Stomach (tissue), 9 donors: Measurements from ENCODE around the gene ENO3. TPM values are rescaled to one million over a fixed set of nuclear protein-coding genes. Genes with fewer than 3 reads are reported as not detected.

Experiments
- DNase-seq, 2 donors: peaks; one replicate each; pipeline versions ENCODE4 v3.0.0 to v3.0.0-alpha.2; 2013 to 2019
- H3K27ac ChIP-seq, 5 donors: fragments of 200-600 bp in 4 of 5; sonication (generic) in 4 of 5; one replicate each; pipeline ENCODE4 v1.5.1; 2013 to 2019; ENCODE audit warnings: mild to moderate bottlenecking in 1 of 5, moderate library complexity in 1 of 5
- H3K27me3 ChIP-seq, 3 donors: fragments of 200-600 bp; sonication (generic); one replicate each; pipeline ENCODE4 v1.5.1; 2017 to 2019; ENCODE audit warnings: mixed run types in 1 of 3
- H3K36me3 ChIP-seq, 4 donors: fragments of 200-600 bp; sonication (generic); 1 replicate in 3 of 4; 2 replicates in 1 of 4; pipeline ENCODE4 v1.5.1; 2016 to 2019
- H3K4me1 ChIP-seq, 4 donors: fragments of 200-600 bp; sonication (generic); one replicate each; pipeline ENCODE4 v1.5.1; 2016 to 2019
- H3K4me3 ChIP-seq, 4 donors: fragments of 200-600 bp; sonication (generic) in 3 of 4; one replicate each; pipeline ENCODE4 v1.5.1; 2016 to 2019; ENCODE audit warnings: mild to moderate bottlenecking in 1 of 4
- H3K9me3 ChIP-seq, 4 donors: fragments of 200-600 bp; sonication (generic); one replicate each; pipeline ENCODE4 v1.5.1; 2016 to 2019
- EP300 ChIP-seq: sonication (generic); formaldehyde crosslinking; IDR thresholded peaks from one replicate; pipeline ENCODE4 v1.6.1; 2017; ENCODE audit warnings: antibody characterized with exemption
- POLR2A ChIP-seq, 4 donors: fragments of 450-650 bp; IDR thresholded peaks; one replicate each; pipeline ENCODE4 v1.6.1; 2016; ENCODE audit warnings: antibody characterized with exemption in 4 of 4, control low read depth in 2 of 4, mild to moderate bottlenecking in 1 of 4, moderate library complexity in 1 of 4
- POLR2AphosphoS5 ChIP-seq, 3 donors: sonication (generic); formaldehyde crosslinking; IDR thresholded peaks; one replicate each; pipeline ENCODE4 v1.6.1; 2016; ENCODE audit warnings: antibody characterized with exemption in 3 of 3
- WGBS, 5 donors: extraction: QIAGEN DNeasy Blood & Tissue Kit in 3 of 5; methylation state at CpG; one replicate each; pipeline versions ENCODE4 v1.1.5 to v1.1.7; 2013 to 2018; 5-methylcytosine and 5-hydroxymethylcytosine counted together
- intact Hi-C: fragments of 100-400 bp; cut with DNase I; formaldehyde crosslinking; loops from one replicate; pipeline ENCODE4 v1.15.1; 2023; ENCODE audit warnings: low total_unique reads
- polyA plus RNA-seq, 3 donors: library from polyadenylated mRNA; stranded (reverse); fragments of 200-250 nt; gene quantifications; one replicate each; pipeline ENCODE4 v1.2.3, GENCODE V29; 2013
- total RNA-seq, 5 donors: library from RNA; depleted of rRNA; stranded (reverse); fragments of >200 nt; gene quantifications; one replicate each; pipeline versions ENCODE4 v1.1.0 to v1.2.3, GENCODE V29; 2014 to 2016
- TF ChIP-seq, protein P1 (sequence below), 7 experiments: fragments of 450-650 bp in 4 of 7; fragments of 200-600 bp in 3 of 7; sonication (generic) in 3 of 7; IDR thresholded peaks; one replicate each; pipeline ENCODE4 v1.5.1; 2016 to 2019; ENCODE audit warnings: antibody characterized with exemption in 7 of 7, control low read depth in 2 of 7, mild to moderate bottlenecking in 1 of 7
- donor health status: healthy with polysubstance abuse.
- donor health status: Bipolar disorder and iron deficiency.
- donor health status: healthy.

The ENO3 gene
- total and polyA plus RNA-seq, 8 donors, result 1.8 to 12.1 (median 9.3) TPM; not detected in 1

DNA sequence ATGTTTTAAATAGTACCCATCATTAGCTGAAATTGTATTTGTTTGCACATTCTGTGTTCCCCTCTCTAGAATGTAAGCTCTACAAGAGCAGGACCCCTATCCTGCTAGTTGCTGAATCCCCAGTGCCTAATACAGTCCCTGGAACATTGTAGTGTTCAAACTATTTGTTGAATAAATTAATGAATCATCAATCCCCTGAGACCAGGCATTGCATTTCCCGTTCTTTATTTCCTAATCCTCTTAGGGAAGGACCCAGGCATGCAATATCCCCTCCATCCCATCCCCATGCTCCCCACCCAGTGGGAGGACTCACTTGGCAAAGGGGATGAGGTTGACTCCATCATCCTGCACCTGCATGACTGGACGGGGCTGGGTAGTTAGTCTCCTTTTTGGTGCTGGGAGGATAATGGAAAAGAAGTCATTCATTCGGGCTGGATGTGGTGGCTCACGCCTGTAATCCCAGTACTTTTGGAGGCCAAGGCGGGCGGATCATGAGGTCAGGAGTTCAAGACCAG lies 43.2 kb downstream of the ENO3 start:
- Histone ChIP-seq H3K27ac (no peak overlapping the region), H3K4me3 (no peak overlapping the region), H3K27me3 (no peaks in the 10 kb centered on the region), H3K4me1 (peaks cover 11 to 20% (median 16%) of the 10 kb centered on the region in 4 donors), H3K9me3 (no peaks in the 10 kb centered on the region), H3K36me3 (no peaks in the 10 kb centered on the region)
- no peak for TF ChIP-seq POLR2A (IDR thresholded peaks at IDR 0.05)
- TF ChIP-seq, protein P1, sequence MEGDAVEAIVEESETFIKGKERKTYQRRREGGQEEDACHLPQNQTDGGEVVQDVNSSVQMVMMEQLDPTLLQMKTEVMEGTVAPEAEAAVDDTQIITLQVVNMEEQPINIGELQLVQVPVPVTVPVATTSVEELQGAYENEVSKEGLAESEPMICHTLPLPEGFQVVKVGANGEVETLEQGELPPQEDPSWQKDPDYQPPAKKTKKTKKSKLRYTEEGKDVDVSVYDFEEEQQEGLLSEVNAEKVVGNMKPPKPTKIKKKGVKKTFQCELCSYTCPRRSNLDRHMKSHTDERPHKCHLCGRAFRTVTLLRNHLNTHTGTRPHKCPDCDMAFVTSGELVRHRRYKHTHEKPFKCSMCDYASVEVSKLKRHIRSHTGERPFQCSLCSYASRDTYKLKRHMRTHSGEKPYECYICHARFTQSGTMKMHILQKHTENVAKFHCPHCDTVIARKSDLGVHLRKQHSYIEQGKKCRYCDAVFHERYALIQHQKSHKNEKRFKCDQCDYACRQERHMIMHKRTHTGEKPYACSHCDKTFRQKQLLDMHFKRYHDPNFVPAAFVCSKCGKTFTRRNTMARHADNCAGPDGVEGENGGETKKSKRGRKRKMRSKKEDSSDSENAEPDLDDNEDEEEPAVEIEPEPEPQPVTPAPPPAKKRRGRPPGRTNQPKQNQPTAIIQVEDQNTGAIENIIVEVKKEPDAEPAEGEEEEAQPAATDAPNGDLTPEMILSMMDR (IDR thresholded peaks at IDR 0.05), result no peak
- no peak for TF ChIP-seq EP300
- TF ChIP-seq POLR2AphosphoS5 (IDR thresholded peaks at IDR 0.05), result no peak
- DNase-seq, result no peak
- intact Hi-C loops, result no loop called here
- WGBS, 5 donors, result 79 to 91% (median 86%) methylated on average over 6 of the region's 6 CpGs

DNA sequence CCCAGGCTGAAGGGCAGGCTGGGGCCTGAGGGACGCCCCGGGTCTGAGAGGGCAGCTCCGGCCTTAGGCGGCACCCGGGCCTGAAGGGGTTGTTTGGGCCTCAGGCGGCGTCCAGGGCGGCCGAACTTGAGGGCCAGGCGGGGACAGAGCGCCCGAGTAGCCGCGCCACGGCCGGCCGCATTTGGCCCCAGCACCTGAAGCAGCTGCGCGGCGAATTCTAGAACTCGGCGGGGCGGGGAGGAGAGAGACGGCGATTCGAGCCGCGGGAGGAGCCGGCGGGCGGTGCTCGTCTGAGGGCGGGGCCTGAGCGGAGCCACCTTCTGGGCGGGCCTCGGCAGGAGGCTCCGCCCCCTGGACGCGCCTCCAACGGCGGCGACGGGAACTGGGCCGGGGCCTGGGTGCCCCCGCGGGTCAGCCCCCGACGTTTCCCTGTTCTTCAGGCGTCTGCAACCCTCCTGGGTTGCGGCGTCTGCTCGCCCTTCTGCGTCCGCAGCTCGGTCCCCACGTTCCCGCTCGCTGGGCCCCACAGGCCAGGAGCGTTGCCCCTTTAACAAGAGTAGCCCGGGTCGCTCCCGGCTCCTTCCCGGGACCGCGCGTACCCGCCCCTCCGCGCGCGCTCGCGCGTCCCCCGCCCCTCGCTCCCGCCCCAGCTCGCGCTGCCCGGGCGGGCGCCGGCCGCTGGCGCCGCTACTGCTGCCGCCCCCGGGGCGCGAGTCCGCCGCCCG lies 46.5 kb downstream of the ENO3 start, which contains the start of the genes INCA1 and KIF1C:
INCA1 (minus strand) TSS at position 221 of the 725 bp plus-strand sequence. CDS start 3,085 bp downstream, outside the sequence.
KIF1C (plus strand) TSS at position 649 of the 725 bp plus-strand sequence. CDS start 2,297 bp downstream, outside the sequence.
- Histone ChIP-seq H3K27me3 (no peaks in the 10 kb centered on the region), H3K9me3 (no peaks in the 10 kb centered on the region), H3K4me3 (peak within 1 kb of the TSS; percentile 93 to 99 (median 98)), H3K36me3 (peaks cover 16 to 21% (median 20%) of the 10 kb centered on the region in 4 donors), H3K27ac (peak within 1 kb of the TSS; percentile 91 to 97 (median 94)), H3K4me1 (peaks cover 27 to 34% (median 32%) of the 10 kb centered on the region in 4 donors)
- DNase-seq, result peak; percentile 95 to 97
- intact Hi-C loops, result no loop called here
- TF ChIP-seq POLR2AphosphoS5 (IDR thresholded peaks at IDR 0.05), result peak; percentile 49 to 84 (median 82)
- peak in 2 of 4 donors; percentile 43 to 58 for TF ChIP-seq POLR2A (IDR thresholded peaks at IDR 0.05)
- TF ChIP-seq EP300, result no peak
- TF ChIP-seq, protein P1 (IDR thresholded peaks at IDR 0.05), result peak in 2 of 7 experiments; percentile 23 to 27
- 0 to 2% (median 1%) methylated on average over 18 to 93 of the region's 93 CpGs; no CpG with 5 or more reads in 1 of the 5 donors for WGBS, 5 donors

DNA sequence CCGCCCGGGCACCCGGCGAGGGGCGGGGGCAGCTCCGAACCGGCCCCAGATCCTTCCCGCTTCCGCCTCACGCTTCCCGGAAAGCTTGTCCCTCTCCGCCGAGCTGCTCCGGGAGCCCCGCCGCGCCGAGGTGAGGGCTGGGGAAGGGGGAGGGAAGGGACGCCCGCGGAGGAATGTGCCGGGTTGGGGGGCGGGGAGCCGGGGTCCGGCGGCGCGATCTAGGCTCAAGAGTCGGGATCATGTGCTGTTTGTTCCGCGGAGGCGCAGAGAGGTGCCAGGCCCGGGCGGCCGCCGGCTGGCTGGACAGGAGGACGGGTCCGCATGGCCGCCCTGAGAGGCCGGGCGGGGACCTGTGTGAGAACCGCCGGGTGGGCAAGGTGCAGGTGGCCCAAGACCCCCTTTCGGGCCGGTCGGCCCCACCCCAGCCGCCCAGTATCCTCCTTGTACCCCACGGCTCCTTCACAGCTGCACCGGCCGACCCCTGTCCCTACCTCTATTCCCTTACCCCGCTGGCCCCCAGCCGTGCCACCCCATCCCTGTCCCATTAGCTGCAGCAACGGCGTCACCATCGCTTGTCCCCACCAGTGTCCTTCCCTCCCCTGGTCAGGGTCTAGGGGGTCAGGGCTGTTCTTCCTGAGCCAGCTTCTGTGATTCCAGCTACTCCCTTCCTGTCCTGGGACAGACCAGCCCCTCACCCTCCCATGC lies 47.3 kb downstream of the ENO3 start:
- 0 to 1% (median 1%) methylated on average over 22 to 55 of the region's 55 CpGs for WGBS, 5 donors

More for the DNA sequence above, 47.3 kb downstream of the ENO3 start:
- Histone ChIP-seq H3K4me1 (peaks cover 27 to 34% (median 32%) of the 10 kb centered on the region in 4 donors), H3K36me3 (peaks cover 23 to 28% (median 27%) of the 10 kb centered on the region in 4 donors), H3K27me3 (no peaks in the 10 kb centered on the region), H3K4me3 (peak overlapping the region; percentile 93 to 99 (median 98)), H3K27ac (peak overlapping the region; percentile 91 to 97 (median 94)), H3K9me3 (no peaks in the 10 kb centered on the region)
- intact Hi-C loops, result no loop called here
- peak; percentile 53 to 58 for DNase-seq
- TF ChIP-seq, protein P1 (IDR thresholded peaks at IDR 0.05), result no peak
- TF ChIP-seq EP300, result no peak
- no peak for TF ChIP-seq POLR2AphosphoS5 (IDR thresholded peaks at IDR 0.05)
- TF ChIP-seq POLR2A (IDR thresholded peaks at IDR 0.05), result no peak
